Activated B cell treated with CpG ODN at 0.5 μM for 24 hours (primary cell): Measurements from ENCODE around the gene KIAA1549. TPM values are rescaled to one million over a fixed set of nuclear protein-coding genes. Genes with fewer than 3 reads are reported as not detected.

Experiments
- ATAC-seq: fragments of 200-7000 bp; cut with Tn5 transposase; one replicate; pipeline ENCODE4 v1.10.0; 2021; ENCODE audit warnings: low read depth, mild to moderate bottlenecking, moderate library complexity
- CTCF ChIA-PET: fragments of 350-600 bp; sonication (Branson Sonifier 250); formaldehyde crosslinking; loops from one replicate; lab custom pipeline; 2021; ENCODE audit warnings: antibody characterized with exemption; lab: Charles Lee
- POLR2A ChIA-PET: fragments of 350-600 bp; sonication (Branson Sonifier 250); formaldehyde crosslinking; loops from one replicate; lab custom pipeline; 2021; ENCODE audit warnings: antibody characterized with exemption; lab: Charles Lee
- DNase-seq: peaks from one replicate; pipeline ENCODE4 v3.0.0; 2022
- H3K27ac Mint-ChIP-seq: one replicate; pipeline ENCODE4 v1.8.0; 2020; ENCODE audit warnings: mixed read lengths
- H3K27me3 Mint-ChIP-seq: one replicate; pipeline ENCODE4 v1.8.0; 2021; ENCODE audit warnings: mixed read lengths
- H3K36me3 Mint-ChIP-seq: one replicate; pipeline ENCODE4 v1.8.0; 2021; ENCODE audit warnings: low read depth, mixed read lengths
- H3K4me1 Mint-ChIP-seq: one replicate; pipeline ENCODE4 v1.8.0; 2021; ENCODE audit warnings: mixed read lengths
- H3K4me3 Mint-ChIP-seq: one replicate; pipeline ENCODE4 v1.8.0; 2020; ENCODE audit warnings: mild to moderate bottlenecking, mixed read lengths
- H3K9me3 Mint-ChIP-seq: one replicate; pipeline ENCODE4 v1.8.0; 2020; ENCODE audit warnings: mixed read lengths
- intact Hi-C: fragments of 100-400 bp; cut with micrococcal nuclease; formaldehyde crosslinking; loops from one replicate; pipeline ENCODE4 v1.15.1; 2024
- total RNA-seq: library from RNA; stranded (reverse); gene quantifications from 2 replicates; pipeline ENCODE4 v1.2.3, GENCODE V29; 2022
- TF ChIP-seq, protein P1 (sequence below): fragments of 200-600 bp; IDR thresholded peaks from one replicate; pipeline ENCODE4 v1.8.0; 2022; ENCODE audit warnings: antibody characterized with exemption, mild to moderate bottlenecking

Gene KIAA1549
- total RNA-seq, 1 donor from 2014 or later, result 0.42 TPM

DNA sequence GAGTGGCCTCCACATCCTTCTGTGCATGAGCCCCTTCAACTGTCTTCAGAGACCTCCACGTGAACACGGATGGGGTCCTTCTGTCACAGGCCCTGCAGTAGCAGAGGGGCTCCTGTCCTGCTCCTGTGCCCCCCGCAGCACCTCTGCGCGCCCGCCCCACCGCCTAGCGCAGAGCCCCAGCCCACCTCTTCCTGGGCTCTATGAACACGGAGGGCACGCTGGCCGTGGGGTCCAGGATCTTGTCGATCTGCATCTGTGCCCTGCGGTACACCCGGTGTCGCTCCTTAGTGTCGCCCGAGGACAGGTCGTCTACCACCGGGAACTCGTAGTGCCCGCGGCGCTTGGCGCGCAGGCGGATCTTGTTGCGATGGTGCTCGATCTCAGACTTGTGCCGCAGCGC, 111.8 kb downstream of the KIAA1549 start:
- no peak overlapping the region for H3K4me3 Mint-ChIP-seq
- peaks cover 8% of the 10 kb centered on the region for H3K27me3 Mint-ChIP-seq
- intact Hi-C loops, result no loop called here
- H3K4me1 Mint-ChIP-seq, result no peaks in the 10 kb centered on the region
- DNase-seq (no peak), ATAC-seq (no peak)
- TF ChIP-seq, protein P1, sequence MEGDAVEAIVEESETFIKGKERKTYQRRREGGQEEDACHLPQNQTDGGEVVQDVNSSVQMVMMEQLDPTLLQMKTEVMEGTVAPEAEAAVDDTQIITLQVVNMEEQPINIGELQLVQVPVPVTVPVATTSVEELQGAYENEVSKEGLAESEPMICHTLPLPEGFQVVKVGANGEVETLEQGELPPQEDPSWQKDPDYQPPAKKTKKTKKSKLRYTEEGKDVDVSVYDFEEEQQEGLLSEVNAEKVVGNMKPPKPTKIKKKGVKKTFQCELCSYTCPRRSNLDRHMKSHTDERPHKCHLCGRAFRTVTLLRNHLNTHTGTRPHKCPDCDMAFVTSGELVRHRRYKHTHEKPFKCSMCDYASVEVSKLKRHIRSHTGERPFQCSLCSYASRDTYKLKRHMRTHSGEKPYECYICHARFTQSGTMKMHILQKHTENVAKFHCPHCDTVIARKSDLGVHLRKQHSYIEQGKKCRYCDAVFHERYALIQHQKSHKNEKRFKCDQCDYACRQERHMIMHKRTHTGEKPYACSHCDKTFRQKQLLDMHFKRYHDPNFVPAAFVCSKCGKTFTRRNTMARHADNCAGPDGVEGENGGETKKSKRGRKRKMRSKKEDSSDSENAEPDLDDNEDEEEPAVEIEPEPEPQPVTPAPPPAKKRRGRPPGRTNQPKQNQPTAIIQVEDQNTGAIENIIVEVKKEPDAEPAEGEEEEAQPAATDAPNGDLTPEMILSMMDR, result no peak
- CTCF ChIA-PET, result no interaction called here
- H3K36me3 Mint-ChIP-seq, result no peaks in the 10 kb centered on the region
- H3K27ac Mint-ChIP-seq, result no peak overlapping the region
- POLR2A ChIA-PET, result no interaction called here
- no peaks in the 10 kb centered on the region for H3K9me3 Mint-ChIP-seq

DNA sequence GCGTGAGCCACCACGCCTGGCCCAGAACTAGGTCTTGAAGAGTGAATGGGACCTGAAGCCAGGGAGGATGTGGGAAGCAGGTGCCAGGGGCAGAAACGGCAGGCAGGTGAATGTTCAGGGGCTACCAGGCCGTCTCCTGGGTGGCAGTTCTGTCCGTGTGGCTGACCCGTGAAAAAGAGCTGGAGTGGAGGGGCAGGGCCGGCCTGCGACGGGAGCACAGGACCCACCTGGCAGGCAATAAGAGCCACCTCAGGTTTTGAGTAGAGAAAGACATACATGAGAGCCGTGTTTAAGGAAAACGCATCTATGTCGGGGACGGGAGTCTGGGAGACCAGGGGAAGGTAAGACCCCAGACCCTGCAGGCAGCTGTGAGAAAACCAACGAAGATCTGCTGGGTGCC, 112.5 kb downstream of the KIAA1549 start:
- H3K27me3 Mint-ChIP-seq, result peaks cover 8% of the 10 kb centered on the region
- H3K9me3 Mint-ChIP-seq, result no peaks in the 10 kb centered on the region
- ChIA-PET POLR2A (no interaction called here), CTCF (no interaction called here)
- no peak overlapping the region for H3K4me3 Mint-ChIP-seq
- TF ChIP-seq, protein P1, result no peak
- H3K4me1 Mint-ChIP-seq, result no peaks in the 10 kb centered on the region
- no peaks in the 10 kb centered on the region for H3K36me3 Mint-ChIP-seq
- intact Hi-C loops, result no loop called here
- no peak overlapping the region for H3K27ac Mint-ChIP-seq
- ATAC-seq, result no peak
- DNase-seq, result no peak

DNA sequence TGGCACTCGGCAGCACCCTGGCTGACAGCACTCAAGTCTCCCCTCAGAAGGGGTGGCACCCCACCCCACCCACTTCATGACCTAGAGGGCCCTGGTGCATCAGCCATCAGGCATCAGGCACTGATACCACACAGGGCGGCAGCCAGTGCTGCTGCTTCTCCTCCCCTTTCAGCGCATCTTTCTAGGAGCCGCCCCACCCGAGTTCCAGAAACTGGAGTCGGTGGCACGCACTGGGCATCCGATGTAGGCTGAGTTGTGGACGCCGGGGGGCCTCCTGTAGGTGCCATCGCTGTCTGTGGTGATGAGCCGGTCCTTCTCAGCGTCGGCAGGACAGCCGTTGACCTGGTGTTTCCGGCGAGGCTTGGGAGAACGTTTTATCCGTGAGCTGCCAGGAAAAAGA, 113.4 kb downstream of the KIAA1549 start:
- DNase-seq (no peak), ATAC-seq (no peak)
- Mint-ChIP-seq H3K36me3 (no peaks in the 10 kb centered on the region), H3K27me3 (peaks cover 8% of the 10 kb centered on the region), H3K4me1 (no peaks in the 10 kb centered on the region), H3K9me3 (no peaks in the 10 kb centered on the region), H3K27ac (no peak overlapping the region), H3K4me3 (no peak overlapping the region)
- CTCF ChIA-PET, result interaction anchor here (0.6 kb wide), 1 partner anchor 19 kb away, joined by 3 read pairs; no protein-coding TSS in a partner anchor
- POLR2A ChIA-PET, result no interaction called here
- intact Hi-C loops, result no loop called here
- TF ChIP-seq, protein P1, result no peak

DNA sequence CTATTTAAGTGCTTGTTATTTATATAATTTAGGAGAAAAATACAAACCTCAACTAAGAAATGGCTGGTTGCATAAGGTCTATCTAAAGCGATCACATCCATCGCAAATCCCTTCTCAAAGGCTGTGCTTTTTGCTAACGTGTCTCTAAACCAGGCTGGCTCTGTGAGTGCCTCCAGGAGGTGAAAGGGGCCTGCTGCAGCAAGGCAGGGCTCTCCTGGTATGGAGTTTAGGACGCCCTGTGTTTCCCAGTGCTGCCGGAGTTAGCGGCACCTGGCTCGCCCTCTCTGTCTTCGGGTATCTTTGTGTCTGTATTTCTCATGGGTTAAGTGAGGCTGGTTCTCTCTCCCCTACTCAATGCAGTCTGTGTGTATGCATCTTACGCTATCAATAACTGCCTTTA, 114.8 kb downstream of the KIAA1549 start:
- no peak for DNase-seq
- no peak overlapping the region for H3K27ac Mint-ChIP-seq

DNA sequence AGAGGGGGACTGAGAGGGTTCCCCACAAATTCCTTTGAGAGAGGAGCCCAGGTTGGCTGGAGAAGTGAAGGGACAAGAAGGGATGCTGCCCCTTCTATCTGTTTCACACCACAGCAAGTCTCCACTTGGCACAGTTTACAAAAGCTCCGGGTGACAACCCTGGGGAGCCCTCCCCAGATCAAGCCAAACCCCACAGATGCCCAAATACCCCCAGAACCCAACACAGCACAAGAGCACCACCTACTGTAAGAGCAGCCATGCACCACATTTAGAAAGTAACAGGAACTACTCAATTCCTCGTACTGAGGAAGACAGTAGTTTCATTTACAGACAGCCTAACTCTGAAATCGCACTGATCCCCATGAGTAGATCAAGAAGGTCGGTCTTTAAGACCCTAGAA, 115.3 kb downstream of the KIAA1549 start:
- TF ChIP-seq, protein P1, result no peak
- H3K4me3 Mint-ChIP-seq, result no peak overlapping the region
- H3K4me1 Mint-ChIP-seq, result no peaks in the 10 kb centered on the region
- POLR2A ChIA-PET, result no interaction called here
- peaks cover 4% of the 10 kb centered on the region for H3K27me3 Mint-ChIP-seq
- no peaks in the 10 kb centered on the region for H3K36me3 Mint-ChIP-seq
- ATAC-seq (no peak), DNase-seq (no peak)
- CTCF ChIA-PET, result no interaction called here
- H3K9me3 Mint-ChIP-seq, result no peaks in the 10 kb centered on the region
- intact Hi-C loops, result no loop called here
- no peak overlapping the region for H3K27ac Mint-ChIP-seq

More for the DNA sequence above, 114.8 kb downstream of the KIAA1549 start:
- Mint-ChIP-seq H3K9me3 (no peaks in the 10 kb centered on the region), H3K4me3 (no peak overlapping the region), H3K27me3 (peaks cover 8% of the 10 kb centered on the region), H3K4me1 (no peaks in the 10 kb centered on the region), H3K36me3 (no peaks in the 10 kb centered on the region)
- intact Hi-C loops, result no loop called here
- POLR2A ChIA-PET, result no interaction called here
- no peak for ATAC-seq
- TF ChIP-seq, protein P1, result no peak
- CTCF ChIA-PET, result no interaction called here
